ENCODE results near the gene MAST2. TPM values are rescaled to one million over a fixed set of nuclear protein-coding genes. Genes with fewer than 3 reads are reported as not detected.
"Not testable (repeated sequence)": the region's sequence is repeated elsewhere in the genome, so short reads cannot be mapped to it uniquely, and the experiment has no call there.

Gene MAST2
- total and polyA plus RNA-seq, 4 donors: 28.3 to 75.0 (median 46.1) TPM

DNA sequence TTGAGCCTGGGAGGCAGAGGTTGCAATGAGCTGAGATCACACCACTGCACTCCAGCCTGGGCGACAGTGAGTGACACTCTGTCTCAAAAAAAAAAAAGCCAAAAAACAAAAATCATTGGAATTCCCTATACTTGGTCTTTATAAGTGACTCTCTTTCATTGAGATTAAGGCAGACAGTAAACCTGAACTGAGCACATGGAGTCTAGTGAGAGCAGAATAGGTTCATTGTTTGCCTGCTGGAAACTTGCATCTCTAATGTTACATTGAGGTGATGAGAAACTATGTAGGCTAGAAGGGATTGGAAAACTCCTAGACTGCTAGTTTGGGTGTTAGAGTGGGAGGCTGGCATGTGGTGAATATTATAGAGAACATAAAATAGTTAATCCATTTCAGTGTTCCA, 25.4 kb downstream of the MAST2 start:
- no peak overlapping the region for H3K4me3 ChIP-seq (ENCODE audit: low read depth, low read length)
- no peak overlapping the region for H3K27ac ChIP-seq (ENCODE audit: low read depth, low read length)
- H3K36me3 ChIP-seq (ENCODE audit: control insufficient read depth, insufficient read depth, low read length): peaks cover 30% of the 10 kb centered on the region
- no peaks in the 10 kb centered on the region for H3K27me3 ChIP-seq (ENCODE audit: control insufficient read depth, insufficient read depth, low read length)
- H3K9me3 ChIP-seq (ENCODE audit: control insufficient read depth, insufficient read depth, low read length): no peaks in the 10 kb centered on the region
- H3K4me1 ChIP-seq (ENCODE audit: control insufficient read depth, insufficient read depth, low read length): no peaks in the 10 kb centered on the region
- DNase-seq (ENCODE audit: low read depth in 4 of 6, low spot score in 6 of 6): no peak
- WGBS (ENCODE audit: insufficient coverage): 100% methylated on average over 1 of the region's 1 CpG

DNA sequence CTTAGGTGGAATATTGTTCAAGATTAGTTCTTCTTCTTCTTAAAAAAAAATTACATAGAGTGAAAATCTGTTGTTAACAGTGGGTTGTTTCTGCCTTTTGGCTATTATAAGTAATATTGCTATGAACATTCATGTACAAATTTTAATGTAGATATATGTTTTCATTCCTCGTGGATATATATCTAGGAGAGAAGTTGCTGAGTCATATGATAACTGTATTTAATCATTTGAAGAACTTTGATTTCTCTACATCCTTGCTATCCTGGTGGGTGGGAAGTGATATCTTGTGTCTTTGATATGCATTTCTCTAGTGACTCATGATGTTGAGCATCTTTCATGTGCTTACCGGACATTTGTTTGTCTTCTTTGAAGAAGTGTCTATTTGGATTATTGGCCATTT, 29.9 kb downstream of the MAST2 start:
- no peak for DNase-seq (ENCODE audit: low read depth in 4 of 6, low spot score in 6 of 6)
- H3K36me3 ChIP-seq (ENCODE audit: control insufficient read depth, insufficient read depth, low read length): peaks cover 13% of the 10 kb centered on the region
- H3K4me3 ChIP-seq (ENCODE audit: low read depth, low read length): no peak overlapping the region
- H3K4me1 ChIP-seq (ENCODE audit: control insufficient read depth, insufficient read depth, low read length): no peaks in the 10 kb centered on the region
- H3K9me3 ChIP-seq (ENCODE audit: control insufficient read depth, insufficient read depth, low read length): no peaks in the 10 kb centered on the region
- H3K27ac ChIP-seq (ENCODE audit: low read depth, low read length): no peak overlapping the region
- no peaks in the 10 kb centered on the region for H3K27me3 ChIP-seq (ENCODE audit: control insufficient read depth, insufficient read depth, low read length)
- WGBS (ENCODE audit: insufficient coverage): no CpG with 5 or more reads among the region's 2 CpGs

DNA sequence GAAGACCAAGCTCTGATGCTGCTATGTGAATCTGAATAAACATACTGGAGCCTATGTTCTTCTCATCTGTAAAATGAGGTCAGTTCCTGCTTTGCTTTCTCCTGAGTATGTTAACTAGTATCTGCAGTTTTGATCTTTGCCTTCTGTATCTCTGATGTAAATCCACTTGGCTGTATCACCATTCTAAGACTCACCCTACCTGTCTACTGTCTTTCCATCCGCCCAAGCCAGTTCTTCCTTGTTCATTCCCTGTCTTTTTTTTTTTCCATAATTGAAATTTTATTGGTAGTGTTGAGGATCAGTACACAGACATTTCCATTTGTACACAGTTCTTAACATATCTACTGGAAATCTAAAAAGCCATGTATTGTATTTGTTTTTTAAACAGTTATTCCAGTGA, 31.3 kb downstream of the MAST2 start:
- H3K36me3 ChIP-seq (ENCODE audit: control insufficient read depth, insufficient read depth, low read length): peaks cover 13% of the 10 kb centered on the region
- H3K27me3 ChIP-seq (ENCODE audit: control insufficient read depth, insufficient read depth, low read length): no peaks in the 10 kb centered on the region
- no peak overlapping the region for H3K27ac ChIP-seq (ENCODE audit: low read depth, low read length)
- no peaks in the 10 kb centered on the region for H3K4me1 ChIP-seq (ENCODE audit: control insufficient read depth, insufficient read depth, low read length)
- no peaks in the 10 kb centered on the region for H3K9me3 ChIP-seq (ENCODE audit: control insufficient read depth, insufficient read depth, low read length)
- H3K4me3 ChIP-seq (ENCODE audit: low read depth, low read length): no peak overlapping the region
- no CpG with 5 or more reads among the region's 1 CpG for WGBS (ENCODE audit: insufficient coverage)
- DNase-seq (ENCODE audit: low read depth in 4 of 6, low spot score in 6 of 6): no peak

DNA sequence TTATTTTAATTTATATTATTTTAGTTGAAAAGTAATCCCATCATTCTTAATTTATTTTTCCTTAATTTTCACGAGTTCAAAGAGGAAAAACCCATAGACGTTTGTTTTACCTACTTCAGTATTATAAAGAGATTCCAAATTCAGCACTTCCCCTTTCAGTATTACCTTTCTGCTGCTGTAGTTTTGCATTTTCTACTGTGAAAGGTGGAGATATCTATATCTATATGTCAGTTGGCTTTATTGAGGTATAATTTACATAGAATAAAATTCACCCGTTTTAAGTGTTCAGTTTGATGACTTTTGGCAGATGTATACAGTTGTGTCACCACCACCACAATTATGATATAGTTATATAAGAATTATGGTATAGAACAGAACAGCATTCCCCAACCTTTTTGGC, 33.0 kb downstream of the MAST2 start:
- Histone ChIP-seq H3K36me3 (ENCODE audit: control insufficient read depth, insufficient read depth, low read length) (peaks cover 9% of the 10 kb centered on the region), H3K4me1 (ENCODE audit: control insufficient read depth, insufficient read depth, low read length) (no peaks in the 10 kb centered on the region), H3K4me3 (ENCODE audit: low read depth, low read length) (no peak overlapping the region), H3K9me3 (ENCODE audit: control insufficient read depth, insufficient read depth, low read length) (no peaks in the 10 kb centered on the region), H3K27me3 (ENCODE audit: control insufficient read depth, insufficient read depth, low read length) (no peaks in the 10 kb centered on the region), H3K27ac (ENCODE audit: low read depth, low read length) (no peak overlapping the region)
- no CpG with 5 or more reads among the region's 3 CpGs for WGBS (ENCODE audit: insufficient coverage)
- DNase-seq (ENCODE audit: low read depth in 4 of 6, low spot score in 6 of 6): no peak

DNA sequence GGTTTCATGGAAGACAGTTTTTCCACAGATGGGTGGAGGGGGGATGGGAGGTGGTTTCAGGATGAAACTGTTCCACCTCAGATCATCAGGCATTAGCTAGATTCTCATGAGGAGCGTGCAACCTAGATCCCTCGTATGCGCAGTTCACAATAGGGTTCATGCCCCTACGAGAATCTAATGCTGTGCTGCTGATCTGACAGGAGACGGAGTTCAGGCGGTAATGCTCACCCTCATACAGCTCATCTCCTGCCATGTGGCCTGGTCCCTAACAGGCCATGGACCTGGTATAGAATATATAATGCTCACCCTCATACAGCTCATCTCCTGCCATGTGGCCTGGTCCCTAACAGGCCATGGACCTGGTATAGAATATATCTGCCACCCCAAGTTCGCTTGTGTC, 33.4 kb downstream of the MAST2 start:
- H3K27me3 ChIP-seq (ENCODE audit: control insufficient read depth, insufficient read depth, low read length); H3K27ac ChIP-seq (ENCODE audit: low read depth, low read length); H3K9me3 ChIP-seq (ENCODE audit: control insufficient read depth, insufficient read depth, low read length); DNase-seq (ENCODE audit: low read depth in 4 of 6, low spot score in 6 of 6); H3K36me3 ChIP-seq (ENCODE audit: control insufficient read depth, insufficient read depth, low read length); H3K4me1 ChIP-seq (ENCODE audit: control insufficient read depth, insufficient read depth, low read length); H3K4me3 ChIP-seq (ENCODE audit: low read depth, low read length): not testable (repeated sequence)
- 97% methylated on average over 4 of the region's 7 CpGs for WGBS (ENCODE audit: insufficient coverage)

DNA sequence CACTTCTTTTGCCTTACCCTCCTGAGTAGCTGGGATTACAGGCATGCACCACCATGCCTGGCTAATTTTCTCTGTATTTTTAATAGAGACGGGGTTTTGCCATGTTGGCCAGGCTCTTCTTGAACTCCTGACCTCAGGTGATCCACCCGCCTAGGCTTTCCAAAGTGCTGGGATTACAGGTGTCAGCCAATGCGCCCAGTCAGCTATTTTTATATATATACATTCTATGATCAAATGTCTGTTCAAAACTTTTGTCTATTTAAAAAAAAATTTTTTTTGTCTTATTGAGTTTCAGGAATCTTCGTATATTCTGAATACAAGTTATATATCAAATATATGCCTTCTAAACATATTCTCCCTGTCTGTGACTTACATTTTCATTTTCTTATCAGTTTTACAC, 34.9 kb downstream of the MAST2 start:
- not testable (repeated sequence) for H3K9me3 ChIP-seq (ENCODE audit: control insufficient read depth, insufficient read depth, low read length); H3K4me3 ChIP-seq (ENCODE audit: low read depth, low read length); H3K27me3 ChIP-seq (ENCODE audit: control insufficient read depth, insufficient read depth, low read length); H3K36me3 ChIP-seq (ENCODE audit: control insufficient read depth, insufficient read depth, low read length); H3K4me1 ChIP-seq (ENCODE audit: control insufficient read depth, insufficient read depth, low read length); DNase-seq (ENCODE audit: low read depth in 4 of 6, low spot score in 6 of 6); H3K27ac ChIP-seq (ENCODE audit: low read depth, low read length)
- WGBS (ENCODE audit: insufficient coverage): no CpG with 5 or more reads among the region's 4 CpGs

DNA sequence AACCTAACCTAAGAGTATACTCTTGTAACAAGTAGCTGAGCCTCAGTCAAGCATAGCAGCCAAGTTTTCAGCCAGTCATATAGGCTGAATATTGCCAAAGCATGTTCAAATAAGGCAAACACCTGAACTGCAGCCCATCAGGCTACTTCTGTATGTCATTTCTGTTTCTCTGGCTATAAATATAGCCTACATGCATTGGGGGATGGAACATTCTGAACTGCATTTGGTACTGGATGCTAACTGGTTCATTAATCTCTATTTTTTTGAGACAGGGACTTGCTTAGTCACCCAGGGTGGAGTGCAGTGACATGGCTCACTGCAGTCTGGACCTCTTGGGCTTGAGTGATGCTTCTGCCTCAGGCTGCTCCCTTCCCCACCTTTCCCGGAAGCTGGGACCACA, 37.3 kb downstream of the MAST2 start:
- H3K36me3 ChIP-seq (ENCODE audit: control insufficient read depth, insufficient read depth, low read length): no peaks in the 10 kb centered on the region
- whole genome bisulfite sequencing (ENCODE audit: insufficient coverage): no CpG with 5 or more reads among the region's 1 CpG
- H3K27ac ChIP-seq (ENCODE audit: low read depth, low read length): no peak overlapping the region
- no peaks in the 10 kb centered on the region for H3K4me1 ChIP-seq (ENCODE audit: control insufficient read depth, insufficient read depth, low read length)
- H3K4me3 ChIP-seq (ENCODE audit: low read depth, low read length): no peak overlapping the region
- no peaks in the 10 kb centered on the region for H3K27me3 ChIP-seq (ENCODE audit: control insufficient read depth, insufficient read depth, low read length)
- no peak for DNase-seq (ENCODE audit: low read depth in 4 of 6, low spot score in 6 of 6)
- no peaks in the 10 kb centered on the region for H3K9me3 ChIP-seq (ENCODE audit: control insufficient read depth, insufficient read depth, low read length)

DNA sequence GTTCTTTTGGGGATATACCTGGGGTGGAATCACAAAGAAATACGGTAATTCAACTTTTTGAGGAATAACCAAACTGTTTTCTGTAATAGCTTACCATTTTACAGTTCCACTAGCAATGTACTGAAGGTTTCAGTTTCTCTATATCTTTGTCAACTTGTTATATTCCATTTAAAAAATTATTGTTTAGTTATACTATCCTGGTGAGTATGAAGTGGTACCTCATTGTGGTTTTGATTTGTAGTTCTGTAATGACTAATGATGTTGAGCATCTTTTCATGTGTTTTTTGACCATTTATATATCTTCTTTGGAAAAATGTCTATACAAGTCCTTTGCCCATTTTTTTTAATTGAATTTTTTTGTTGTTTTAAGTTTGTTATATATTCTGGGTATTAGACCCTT, 39.4 kb downstream of the MAST2 start:
- Histone ChIP-seq H3K9me3 (ENCODE audit: control insufficient read depth, insufficient read depth, low read length) (no peaks in the 10 kb centered on the region), H3K36me3 (ENCODE audit: control insufficient read depth, insufficient read depth, low read length) (no peaks in the 10 kb centered on the region), H3K27ac (ENCODE audit: low read depth, low read length) (no peak overlapping the region), H3K4me1 (ENCODE audit: control insufficient read depth, insufficient read depth, low read length) (no peaks in the 10 kb centered on the region), H3K27me3 (ENCODE audit: control insufficient read depth, insufficient read depth, low read length) (no peaks in the 10 kb centered on the region), H3K4me3 (ENCODE audit: low read depth, low read length) (no peak overlapping the region)
- no CpG with 5 or more reads among the region's 1 CpG for WGBS (ENCODE audit: insufficient coverage)
- DNase-seq (ENCODE audit: low read depth in 4 of 6, low spot score in 6 of 6): no peak

DNA sequence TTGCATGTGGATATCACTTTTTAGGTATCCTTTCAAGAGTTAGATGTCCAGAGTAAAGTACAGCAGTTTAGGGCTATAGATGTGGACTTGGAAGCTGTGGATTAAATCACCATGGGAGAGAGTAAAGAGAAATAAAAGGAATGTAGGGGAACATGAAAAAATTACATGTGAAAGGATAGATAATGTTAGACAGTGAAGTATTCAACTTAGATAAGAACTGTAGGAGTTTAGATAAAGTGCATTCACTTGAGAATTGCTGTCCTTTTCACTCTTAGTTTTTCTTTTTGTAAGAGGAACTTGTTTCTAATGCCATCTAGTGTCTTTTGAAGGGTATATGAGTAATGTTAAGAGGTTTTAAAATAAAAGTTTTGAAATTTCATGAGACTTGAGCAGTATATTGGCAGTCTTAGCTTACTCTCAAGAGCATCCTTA, 40.1 kb downstream of the MAST2 start:
- H3K9me3 ChIP-seq (ENCODE audit: control insufficient read depth, insufficient read depth, low read length): no peaks in the 10 kb centered on the region
- H3K4me3 ChIP-seq (ENCODE audit: low read depth, low read length): no peak overlapping the region
- DNase-seq (ENCODE audit: low read depth in 4 of 6, low spot score in 6 of 6): peak in 2 of 6 donors; percentile 2 to 27
- no peak overlapping the region for H3K27ac ChIP-seq (ENCODE audit: low read depth, low read length)
- no peaks in the 10 kb centered on the region for H3K27me3 ChIP-seq (ENCODE audit: control insufficient read depth, insufficient read depth, low read length)
- no peaks in the 10 kb centered on the region for H3K4me1 ChIP-seq (ENCODE audit: control insufficient read depth, insufficient read depth, low read length)
- no peaks in the 10 kb centered on the region for H3K36me3 ChIP-seq (ENCODE audit: control insufficient read depth, insufficient read depth, low read length)

DNA sequence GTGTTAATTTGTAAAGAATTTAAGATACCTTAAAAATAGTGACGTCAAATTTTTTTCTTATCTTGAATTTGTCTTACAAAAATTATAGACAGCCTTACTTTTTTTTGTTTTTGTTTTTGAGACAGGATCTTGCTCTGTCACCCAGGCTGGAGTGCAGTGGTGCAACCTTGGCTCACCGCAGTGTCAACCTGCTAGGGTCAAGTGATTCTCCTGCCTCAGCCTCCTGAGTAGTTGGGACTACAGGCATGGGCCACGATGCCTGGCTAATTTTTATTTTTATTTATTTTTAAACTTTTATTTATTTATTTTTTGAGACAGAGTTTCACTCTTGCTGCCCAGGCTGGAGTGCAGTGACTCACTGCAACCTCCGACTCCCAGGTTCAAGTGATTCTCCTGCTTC, 40.6 kb downstream of the MAST2 start:
- H3K4me1 ChIP-seq (ENCODE audit: control insufficient read depth, insufficient read depth, low read length); H3K27ac ChIP-seq (ENCODE audit: low read depth, low read length); H3K9me3 ChIP-seq (ENCODE audit: control insufficient read depth, insufficient read depth, low read length); H3K36me3 ChIP-seq (ENCODE audit: control insufficient read depth, insufficient read depth, low read length); H3K27me3 ChIP-seq (ENCODE audit: control insufficient read depth, insufficient read depth, low read length); H3K4me3 ChIP-seq (ENCODE audit: low read depth, low read length); DNase-seq (ENCODE audit: low read depth in 4 of 6, low spot score in 6 of 6): not testable (repeated sequence)
- 100% methylated on average over 1 of the region's 4 CpGs for WGBS (ENCODE audit: insufficient coverage)

Measured in spinal cord (tissue), 10 donors.